Stimulated activated CD4-positive, alpha-beta T cell treated with anti-CD3 and anti-CD28 coated beads, Interleukin-1b, Interleukin-23, amount 100 ng/mL, for 24 hours (primary cell): ENCODE results near the gene IMMP1L.
"Not testable (repeated sequence)": the region's sequence is repeated elsewhere in the genome, so short reads cannot be mapped to it uniquely, and the experiment has no call there.

Experiments
- DNase-seq, 4 experiments: peaks; one replicate each; pipeline ENCODE4 v3.0.0-alpha.2; 2020; ENCODE audit warnings: low read depth in 4 of 4, low spot score in 1 of 4

Gene IMMP1L, protein sequence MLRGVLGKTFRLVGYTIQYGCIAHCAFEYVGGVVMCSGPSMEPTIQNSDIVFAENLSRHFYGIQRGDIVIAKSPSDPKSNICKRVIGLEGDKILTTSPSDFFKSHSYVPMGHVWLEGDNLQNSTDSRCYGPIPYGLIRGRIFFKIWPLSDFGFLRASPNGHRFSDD

DNA sequence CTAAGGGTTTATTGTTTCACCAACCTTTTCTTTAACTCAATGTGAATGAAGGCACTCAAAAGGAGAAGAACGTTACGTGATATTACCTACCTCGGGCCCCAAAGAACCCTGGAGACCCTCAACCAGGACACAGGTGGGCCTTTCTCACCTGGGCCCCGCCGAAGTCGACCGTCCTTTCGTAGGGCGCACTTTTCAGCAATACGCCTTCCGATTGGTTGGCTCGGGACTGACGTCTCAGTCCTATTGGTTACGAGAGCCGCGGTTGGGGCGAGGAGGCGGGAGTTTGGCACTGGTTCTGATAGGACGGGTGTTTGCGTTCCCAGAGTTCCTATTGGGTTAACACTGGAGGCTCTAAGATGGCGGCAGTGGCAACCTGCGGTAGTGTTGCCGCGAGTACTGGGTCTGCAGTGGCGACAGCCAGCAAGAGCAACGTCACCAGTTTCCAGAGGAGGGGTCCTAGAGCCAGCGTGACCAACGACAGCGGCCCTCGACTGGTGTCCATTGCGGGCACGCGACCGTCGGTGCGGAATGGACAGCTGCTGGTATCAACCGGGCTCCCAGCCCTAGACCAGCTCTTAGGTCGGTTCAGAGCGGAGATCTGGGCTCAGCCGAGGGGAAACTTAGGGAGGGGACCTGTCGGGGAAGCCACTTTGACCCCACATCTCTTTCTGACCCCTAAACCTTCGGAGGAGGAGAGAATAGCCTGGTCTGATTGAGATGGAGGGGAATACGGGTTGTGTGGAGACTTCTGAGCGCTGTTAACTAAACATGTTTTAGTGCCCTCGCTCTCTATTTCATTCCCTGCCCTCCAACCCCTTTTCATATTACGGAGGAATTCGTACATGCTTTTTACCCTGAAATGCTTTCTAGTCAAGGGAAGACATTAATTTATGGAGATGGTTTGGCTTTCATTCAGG is at the start of gene IMMP1L, which contains the start of gene ELP4:
IMMP1L (minus strand) TSS at position 194 of the 917 bp plus-strand sequence. CDS start 46,346 bp downstream, outside the sequence.
ELP4 (plus strand) TSS at position 339 of the 917 bp plus-strand sequence; CDS start at position 357, 18 bp downstream.
- DNase-seq = peak; percentile 83 to 92 (median 88)

DNA sequence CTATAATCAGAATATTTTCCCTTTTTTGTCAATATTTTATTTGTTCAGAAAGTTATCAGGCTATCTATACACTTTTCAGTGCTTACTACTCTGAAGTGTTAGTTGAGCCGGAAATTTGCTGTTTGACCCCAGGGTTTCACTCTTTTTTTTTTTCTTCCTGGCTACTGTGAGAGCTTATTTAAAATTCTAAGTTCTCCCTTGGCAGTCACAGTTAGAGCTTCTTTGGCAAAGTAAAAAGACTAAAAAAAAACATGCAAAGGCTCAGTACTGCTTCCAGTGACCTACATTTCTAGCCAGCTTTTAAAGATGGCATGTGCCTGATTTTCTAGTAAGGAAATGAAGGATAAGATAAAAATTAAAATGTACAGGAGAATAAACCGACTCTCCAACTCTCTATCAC is 48.6 kb upstream of the IMMP1L start:
- DNase-seq = no peak

DNA sequence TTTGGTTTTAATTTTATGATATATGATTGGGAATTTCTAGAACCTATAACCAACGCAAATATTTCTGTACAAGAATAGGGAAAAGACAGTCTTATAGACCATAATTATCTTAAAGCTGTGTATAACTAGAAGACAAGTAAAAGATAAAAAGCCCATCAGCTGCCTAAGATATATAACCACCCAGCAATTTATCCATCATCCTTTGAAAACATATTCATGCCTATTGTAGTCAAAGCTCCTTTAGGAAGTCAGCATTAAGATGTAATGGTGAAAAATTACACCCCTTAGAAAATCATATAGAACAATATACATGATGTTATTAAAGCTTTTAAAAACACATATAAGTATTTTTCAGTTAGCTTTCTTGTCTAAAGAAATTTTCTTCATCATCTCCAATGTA is 46.5 kb upstream of the IMMP1L start:
- no peak for DNase-seq

DNA sequence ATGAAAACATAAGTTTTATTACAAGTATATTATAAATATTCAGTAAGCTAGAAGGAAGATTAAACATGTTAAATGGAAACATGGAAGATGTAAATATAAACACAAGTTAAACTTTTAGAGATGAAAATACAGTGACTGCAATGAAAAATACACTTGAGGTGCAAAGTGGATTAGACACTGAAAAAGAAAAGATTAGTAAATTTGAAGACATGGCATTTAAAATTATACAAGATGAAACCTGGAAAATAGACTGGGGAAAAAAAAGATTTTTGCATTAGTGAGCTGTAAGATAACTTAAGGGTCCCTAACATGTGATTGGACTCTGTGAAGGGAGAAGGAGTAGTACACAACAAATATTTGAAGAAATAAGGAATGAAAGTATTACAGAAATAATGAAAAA is 33.4 kb upstream of the IMMP1L start:
- no peak for DNase-seq

GRCh38 chr11:31535479-31535878 is 26.1 kb upstream of the IMMP1L start:
- no peak for DNase-seq

GRCh38 chr11:31531293-31531692 is 21.9 kb upstream of the IMMP1L start:
- DNase-seq = no peak

DNA sequence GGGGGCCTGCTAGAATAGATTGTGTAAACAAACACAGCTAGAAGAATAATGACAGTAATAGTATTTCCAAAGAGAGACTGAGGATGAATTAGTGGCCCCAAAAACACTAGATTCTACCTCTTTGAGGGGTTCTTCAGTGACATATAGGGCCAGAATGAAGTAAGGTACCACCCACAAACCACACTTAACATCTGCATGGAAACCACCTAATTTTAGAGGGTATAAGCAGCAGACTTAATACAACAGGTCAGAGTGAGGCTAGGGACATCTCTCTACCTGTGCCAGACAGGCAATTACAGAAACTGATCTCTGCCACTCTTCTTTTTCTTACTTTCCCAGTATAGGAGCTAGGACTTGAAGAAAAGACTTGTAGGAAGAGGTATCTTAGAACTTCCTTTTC is 20.3 kb upstream of the IMMP1L start:
- no peak for DNase-seq

DNA sequence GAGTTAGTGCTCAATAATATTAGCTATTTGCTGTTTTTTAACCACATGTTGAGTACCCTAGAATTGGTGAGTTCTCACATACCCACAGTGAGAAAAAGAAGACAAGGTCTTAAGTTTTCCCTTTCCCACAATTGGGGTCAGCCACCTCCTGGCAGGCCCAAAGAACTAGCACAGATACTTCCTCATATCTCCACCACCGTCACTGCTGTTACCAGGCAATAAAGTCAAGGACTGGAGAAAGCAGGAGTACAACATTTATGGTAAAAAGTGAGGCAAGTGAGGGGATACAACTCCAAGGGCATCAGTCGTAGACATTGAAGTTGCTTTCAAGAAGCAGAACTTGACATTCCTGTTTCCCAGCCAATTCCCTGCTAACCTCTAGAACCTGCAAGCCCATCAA is 19.8 kb upstream of the IMMP1L start:
- DNase-seq = no peak

GRCh38 chr11:31521497-31522150 is 12.2 kb upstream of the IMMP1L start:
- no peak for DNase-seq

- no peak for DNase-seq
Observed at GRCh38 chr11:31512117-31512516, 2.7 kb upstream of the IMMP1L start.

- peak in 1 of 4 experiments; percentile 1 for DNase-seq
Observed at GRCh38 chr11:31509051-31509428, 382 bp downstream of the IMMP1L start.

GRCh38 chr11:31500560-31500959 is 8.9 kb downstream of the IMMP1L start:
- DNase-seq = no peak

DNA sequence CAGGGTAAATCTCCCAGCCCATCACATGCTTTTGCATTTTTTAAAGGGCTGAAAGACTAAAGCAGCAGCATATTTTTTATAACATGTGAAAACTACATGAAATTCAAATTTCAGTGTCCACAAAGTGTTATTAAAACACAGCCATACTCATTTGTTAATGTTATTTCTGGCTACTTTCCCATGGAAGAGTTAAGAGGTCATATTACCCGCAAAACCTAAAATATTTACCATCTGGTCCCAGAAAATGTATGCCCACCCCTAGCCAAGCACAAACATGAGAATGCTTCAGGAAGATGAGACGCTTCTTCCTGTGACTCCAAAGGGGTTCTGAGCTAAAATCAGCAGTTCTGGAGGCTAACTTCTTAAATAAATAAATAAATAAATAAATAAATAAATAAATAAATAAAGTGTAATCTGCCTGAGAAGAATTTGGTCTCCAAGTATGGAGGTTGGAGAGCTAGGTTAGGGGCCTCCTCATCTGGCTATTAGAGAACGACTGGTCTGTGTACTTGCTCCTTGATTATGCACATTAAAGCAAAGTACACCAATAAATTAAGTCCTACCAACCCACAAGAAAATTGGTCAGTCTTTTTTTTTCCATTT is 9.7 kb downstream of the IMMP1L start:
- DNase-seq = no peak

DNA sequence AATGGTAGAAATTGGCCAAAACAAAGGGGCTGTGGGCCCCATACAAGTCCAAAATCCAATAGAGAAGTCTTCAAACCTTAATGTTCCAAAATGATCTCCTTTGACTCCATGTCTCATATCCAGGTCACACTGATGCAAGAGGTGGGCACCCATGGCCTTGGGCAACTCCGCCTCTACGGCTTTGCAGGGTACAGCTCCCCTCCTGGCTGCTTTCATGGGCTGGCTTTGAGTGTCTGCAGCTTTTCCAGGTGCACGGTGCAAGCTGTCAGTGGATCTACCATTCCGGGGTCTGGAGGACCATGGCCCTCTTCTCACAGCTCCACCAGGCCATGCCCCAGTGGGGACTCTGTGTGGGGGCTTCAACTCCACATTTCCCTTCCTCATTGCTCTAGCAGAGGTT is 15.7 kb downstream of the IMMP1L start:
- DNase-seq = not testable (repeated sequence)

GRCh38 chr11:31493235-31493634 is 16.2 kb downstream of the IMMP1L start:
- DNase-seq = no peak

DNA sequence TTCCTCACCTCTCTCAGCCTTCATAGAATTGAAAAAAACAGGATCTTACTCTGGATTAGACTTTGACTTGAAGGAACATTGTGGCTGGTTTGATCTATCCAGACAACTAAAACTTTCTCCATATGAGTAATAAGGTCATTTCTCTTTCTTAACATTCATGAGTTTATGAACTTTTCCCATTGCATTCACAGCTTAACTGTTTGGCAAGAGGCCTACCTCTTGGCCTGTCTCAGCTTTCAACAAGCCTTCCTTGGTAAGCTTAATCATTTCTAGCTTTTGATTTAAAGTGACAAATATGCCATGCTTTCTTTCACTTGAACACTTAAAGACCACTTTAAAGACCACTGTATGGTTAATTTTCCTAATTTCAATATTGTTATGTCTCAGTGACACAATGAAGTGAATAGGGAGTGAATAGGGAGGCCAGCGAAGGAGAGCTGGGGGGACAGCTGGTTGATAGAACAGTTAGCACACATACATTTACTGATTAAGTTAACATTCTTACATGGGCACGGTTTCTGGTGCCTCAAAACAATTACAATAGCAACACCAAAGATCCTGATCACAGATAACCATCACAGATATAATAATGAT is 17.0 kb downstream of the IMMP1L start:
- no peak for DNase-seq

DNA sequence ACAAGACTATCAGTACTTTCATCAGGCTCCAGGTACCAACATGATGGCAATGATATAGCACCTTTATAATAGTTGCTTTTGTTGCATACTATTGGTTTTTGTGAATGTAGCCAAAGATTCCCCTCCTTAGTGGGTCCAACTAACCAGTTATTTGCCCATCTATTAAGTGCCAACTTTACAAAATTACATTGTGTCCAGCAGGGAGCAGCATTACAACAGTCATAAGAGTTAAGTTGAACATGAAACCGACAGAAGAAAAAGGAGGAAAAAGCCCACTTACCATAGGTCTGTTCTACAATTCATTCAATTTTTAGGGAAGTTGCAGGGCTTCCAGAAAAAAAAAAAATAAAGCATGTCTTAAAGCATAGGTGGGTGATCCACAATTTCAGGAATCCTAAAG is 21.6 kb downstream of the IMMP1L start:
- DNase-seq = no peak

DNA sequence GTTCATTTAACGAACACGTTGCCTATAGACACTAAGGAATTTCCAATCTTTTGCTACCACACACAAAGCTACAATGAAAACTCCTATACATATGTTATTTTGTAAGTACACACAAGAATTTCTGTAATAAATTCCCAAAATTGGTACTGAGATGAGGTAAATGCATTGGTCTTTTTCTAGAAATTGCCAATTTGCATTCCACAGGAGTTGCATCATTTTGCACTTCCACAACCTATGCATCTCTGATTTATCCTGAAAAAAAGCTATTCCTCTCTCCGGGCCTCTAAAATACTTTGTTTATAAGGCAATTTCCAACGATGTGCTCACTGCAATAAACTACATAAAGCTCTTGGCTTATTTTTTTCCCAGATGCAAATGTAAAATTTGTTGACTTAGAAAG is 24.9 kb downstream of the IMMP1L start:
- no peak for DNase-seq

GRCh38 chr11:31480930-31481329 is 28.5 kb downstream of the IMMP1L start:
- DNase-seq = no peak

DNA sequence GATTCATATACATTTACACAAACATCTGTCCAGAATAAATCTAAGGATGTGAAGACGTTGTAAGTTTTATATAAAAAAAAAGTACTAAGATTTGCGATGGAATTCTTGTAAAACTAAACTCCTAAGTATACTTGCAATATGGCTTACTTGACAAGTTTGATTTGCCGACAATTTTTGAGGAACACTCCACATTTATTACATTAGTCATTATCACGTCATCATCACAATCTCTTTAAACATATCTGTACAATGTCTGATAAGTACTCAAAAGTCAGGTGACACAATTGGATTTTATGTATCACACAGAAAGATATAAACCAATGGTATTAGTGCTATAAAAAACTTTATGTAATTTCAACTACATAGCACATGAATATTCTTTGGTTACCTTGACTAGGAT is 30.4 kb downstream of the IMMP1L start:
- no peak for DNase-seq

DNA sequence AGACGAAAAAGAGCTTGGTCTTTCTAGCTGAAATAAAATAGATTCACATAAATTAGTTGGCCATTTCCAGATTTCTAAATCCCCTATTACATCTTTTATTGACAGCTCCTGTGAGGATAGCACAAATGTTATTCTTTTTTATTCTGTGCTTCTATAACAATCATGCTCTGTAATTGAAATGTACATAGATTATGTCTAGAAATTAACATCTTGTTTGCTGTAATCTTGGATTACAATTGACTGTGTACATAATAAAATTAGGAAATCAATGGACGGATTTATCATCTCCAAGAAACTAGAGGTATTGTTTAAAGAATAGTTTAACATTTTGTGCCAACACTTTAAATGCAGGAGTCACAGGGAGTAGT is 31.2 kb downstream of the IMMP1L start:
- DNase-seq = no peak
